Testis (tissue), 2 donors: ENCODE data around the gene TPSD1.

Experiments
- POLR2A ChIP-seq: fragments of 450-650 bp; IDR thresholded peaks from one replicate; pipeline ENCODE4 v1.6.1; 2017; ENCODE audit warnings: antibody characterized with exemption, mild to moderate bottlenecking, moderate library complexity
- TF ChIP-seq, protein P1 (sequence below), 3 experiments: fragments of 450-650 bp in 2 of 3; fragments of 200-600 bp in 1 of 3; sonication (generic) in 1 of 3; IDR thresholded peaks; one replicate each; pipeline ENCODE4 v1.5.1; 2016 to 2019; ENCODE audit warnings: antibody characterized with exemption in 3 of 3, mild to moderate bottlenecking in 2 of 3, moderate library complexity in 1 of 3

DNA sequence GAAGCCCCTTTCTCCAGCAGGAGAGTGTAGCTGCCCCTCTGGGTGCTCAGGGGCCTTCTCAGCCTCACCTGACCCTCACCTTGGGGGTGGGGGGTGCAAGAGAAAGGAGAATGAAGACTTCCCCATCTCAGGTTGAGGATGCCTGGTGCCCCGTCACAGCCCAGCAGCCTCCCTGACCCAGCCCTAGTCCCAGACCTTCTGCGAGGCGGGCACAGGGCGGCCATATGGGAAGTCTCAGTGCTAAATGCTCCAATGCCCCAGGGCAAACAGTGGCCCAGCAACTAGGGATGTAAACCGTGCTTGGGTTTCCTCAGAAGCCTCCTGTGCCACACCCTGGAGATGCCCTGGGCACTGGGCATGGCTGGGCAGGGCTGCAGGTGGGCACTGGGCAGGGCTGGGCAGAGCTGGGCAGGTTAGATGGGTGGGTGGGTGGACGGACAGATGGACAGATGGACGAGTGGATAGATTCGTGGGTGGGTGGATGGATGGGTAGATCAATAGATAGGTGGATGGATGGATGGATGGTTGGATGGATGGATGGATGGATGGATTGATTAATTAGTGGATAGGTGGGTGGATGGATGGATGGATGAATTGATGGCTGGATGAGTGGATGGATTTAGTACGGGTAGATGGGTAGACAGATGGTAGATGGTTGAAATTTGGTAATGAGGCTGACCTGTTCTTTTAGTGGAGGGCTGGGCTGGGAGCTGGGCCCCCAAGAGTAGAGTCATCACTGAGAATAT, 16.8 kb downstream of the TPSD1 start:
- no peak for TF ChIP-seq POLR2A
- TF ChIP-seq, protein P1, sequence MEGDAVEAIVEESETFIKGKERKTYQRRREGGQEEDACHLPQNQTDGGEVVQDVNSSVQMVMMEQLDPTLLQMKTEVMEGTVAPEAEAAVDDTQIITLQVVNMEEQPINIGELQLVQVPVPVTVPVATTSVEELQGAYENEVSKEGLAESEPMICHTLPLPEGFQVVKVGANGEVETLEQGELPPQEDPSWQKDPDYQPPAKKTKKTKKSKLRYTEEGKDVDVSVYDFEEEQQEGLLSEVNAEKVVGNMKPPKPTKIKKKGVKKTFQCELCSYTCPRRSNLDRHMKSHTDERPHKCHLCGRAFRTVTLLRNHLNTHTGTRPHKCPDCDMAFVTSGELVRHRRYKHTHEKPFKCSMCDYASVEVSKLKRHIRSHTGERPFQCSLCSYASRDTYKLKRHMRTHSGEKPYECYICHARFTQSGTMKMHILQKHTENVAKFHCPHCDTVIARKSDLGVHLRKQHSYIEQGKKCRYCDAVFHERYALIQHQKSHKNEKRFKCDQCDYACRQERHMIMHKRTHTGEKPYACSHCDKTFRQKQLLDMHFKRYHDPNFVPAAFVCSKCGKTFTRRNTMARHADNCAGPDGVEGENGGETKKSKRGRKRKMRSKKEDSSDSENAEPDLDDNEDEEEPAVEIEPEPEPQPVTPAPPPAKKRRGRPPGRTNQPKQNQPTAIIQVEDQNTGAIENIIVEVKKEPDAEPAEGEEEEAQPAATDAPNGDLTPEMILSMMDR (IDR thresholded peaks at IDR 0.05): no peak
